Measurements from ENCODE around the gene RABGEF1. TPM values are rescaled to one million over a fixed set of nuclear protein-coding genes. Genes with fewer than 3 reads are reported as not detected.
"Not testable (repeated sequence)": the region's sequence is repeated elsewhere in the genome, so short reads cannot be mapped to it uniquely, and the experiment has no call there.

RABGEF1 gene
- polyA plus RNA-seq, 3 donors: 13.6 to 17.3 (median 17.1) TPM

DNA sequence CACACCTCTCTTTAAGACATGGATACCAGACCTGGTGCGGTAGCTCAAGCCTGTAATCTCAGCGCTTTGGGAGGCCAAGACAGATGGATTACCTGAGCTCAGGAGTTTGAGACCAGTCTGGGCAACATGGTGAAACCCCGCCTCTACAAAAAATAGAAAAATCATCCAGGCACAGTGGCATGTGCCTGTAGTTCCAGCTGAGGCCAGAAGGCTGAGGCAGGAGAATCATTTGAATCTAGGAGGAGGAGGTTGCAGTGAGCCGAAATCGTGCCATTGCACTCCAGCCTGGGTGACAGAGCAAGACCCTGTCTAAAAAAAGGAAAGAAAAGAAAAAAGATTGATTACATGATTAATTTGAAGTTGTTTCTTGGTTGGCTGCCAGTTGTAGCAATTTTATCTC is 35.9 kb downstream of the RABGEF1 start:
- TF ChIP-seq, protein P1, sequence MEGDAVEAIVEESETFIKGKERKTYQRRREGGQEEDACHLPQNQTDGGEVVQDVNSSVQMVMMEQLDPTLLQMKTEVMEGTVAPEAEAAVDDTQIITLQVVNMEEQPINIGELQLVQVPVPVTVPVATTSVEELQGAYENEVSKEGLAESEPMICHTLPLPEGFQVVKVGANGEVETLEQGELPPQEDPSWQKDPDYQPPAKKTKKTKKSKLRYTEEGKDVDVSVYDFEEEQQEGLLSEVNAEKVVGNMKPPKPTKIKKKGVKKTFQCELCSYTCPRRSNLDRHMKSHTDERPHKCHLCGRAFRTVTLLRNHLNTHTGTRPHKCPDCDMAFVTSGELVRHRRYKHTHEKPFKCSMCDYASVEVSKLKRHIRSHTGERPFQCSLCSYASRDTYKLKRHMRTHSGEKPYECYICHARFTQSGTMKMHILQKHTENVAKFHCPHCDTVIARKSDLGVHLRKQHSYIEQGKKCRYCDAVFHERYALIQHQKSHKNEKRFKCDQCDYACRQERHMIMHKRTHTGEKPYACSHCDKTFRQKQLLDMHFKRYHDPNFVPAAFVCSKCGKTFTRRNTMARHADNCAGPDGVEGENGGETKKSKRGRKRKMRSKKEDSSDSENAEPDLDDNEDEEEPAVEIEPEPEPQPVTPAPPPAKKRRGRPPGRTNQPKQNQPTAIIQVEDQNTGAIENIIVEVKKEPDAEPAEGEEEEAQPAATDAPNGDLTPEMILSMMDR (IDR thresholded peaks at IDR 0.05): peak; percentile 21
- H3K27me3 ChIP-seq (ENCODE audit: control insufficient read depth in 2 of 2, insufficient read depth in 2 of 2, low read length in 2 of 2); H3K4me1 ChIP-seq (ENCODE audit: control insufficient read depth in 1 of 2, insufficient read depth in 2 of 2, low read length in 2 of 2); H3K4me1 Mint-ChIP-seq; H4K20me1 ChIP-seq (ENCODE audit: insufficient read depth, low read length); H3K4me2 ChIP-seq (replicated peaks; ENCODE audit: extremely low read depth, low read length, poor library complexity, severe bottlenecking); DNase-seq; H3K27ac ChIP-seq (ENCODE audit: low read depth in 1 of 2, low read length in 2 of 2); H3K27me3 Mint-ChIP-seq (ENCODE audit: low read depth in 3 of 3); intact Hi-C loops (cut with micrococcal nuclease); H2AFZ ChIP-seq (ENCODE audit: insufficient read depth, low read depth, low read length, poor library complexity, severe bottlenecking); H3K9me3 ChIP-seq (replicated peaks in 1 of 2; ENCODE audit: control insufficient read depth in 1 of 2, insufficient read depth in 1 of 2, low read length in 2 of 2); H3K4me3 ChIP-seq (replicated peaks in 1 of 3; ENCODE audit: low read depth in 2 of 3, low read length in 3 of 3); H3K79me2 ChIP-seq (ENCODE audit: insufficient read depth, low read length); H3K9ac ChIP-seq (ENCODE audit: insufficient read depth, low read length, poor library complexity, severe bottlenecking); H3K9me3 Mint-ChIP-seq; H3K4me3 Mint-ChIP-seq: not testable (repeated sequence)
- peaks cover 58 to 93% of the 10 kb centered on the region in 2 donors for H3K36me3 ChIP-seq (replicated peaks in 1 of 2; ENCODE audit: control insufficient read depth in 1 of 2, insufficient read depth in 2 of 2, low read length in 2 of 2)
- 96% methylated on average over 5 of the region's 5 CpGs for WGBS (ENCODE audit: insufficient coverage)
- Mint-ChIP-seq H3K27ac (peak overlapping the region in 3 of 7 donors; percentile 18 to 63 (median 52)), H3K36me3 (peaks cover 78 to 94% of the 10 kb centered on the region in 2 donors)

DNA sequence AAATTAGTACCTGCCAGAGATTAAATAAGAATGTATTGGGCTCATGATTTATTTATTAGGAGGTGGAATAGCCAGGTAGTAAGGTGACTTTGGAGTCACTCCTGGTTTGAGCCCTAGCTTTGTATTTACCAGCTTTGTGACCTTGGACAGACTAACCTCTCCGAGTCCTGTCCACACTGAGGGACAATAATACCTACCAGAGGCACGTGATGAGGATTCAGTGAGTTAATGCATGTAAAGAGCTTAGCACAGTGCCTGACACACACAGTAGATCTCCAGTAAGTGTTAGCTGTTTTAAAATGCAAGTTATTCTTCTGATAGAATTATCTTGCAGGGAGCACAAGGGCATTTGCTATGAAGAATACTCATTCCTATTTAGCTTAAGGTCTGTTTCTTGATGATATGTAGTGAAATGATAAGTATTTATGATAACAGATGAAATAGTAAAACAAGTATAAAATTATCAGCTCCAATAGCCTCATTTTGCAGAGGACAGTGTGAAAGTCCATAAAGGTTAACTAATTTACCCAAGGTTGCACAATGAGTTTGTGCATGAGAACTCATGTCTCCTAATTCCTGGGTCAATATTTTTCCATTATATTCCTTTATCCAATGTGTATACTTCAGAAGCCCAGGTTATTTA is 36.4 kb downstream of the RABGEF1 start:
- TF ChIP-seq, protein P1 (IDR thresholded peaks at IDR 0.05): no peak
- no peak overlapping the region for H3K27ac ChIP-seq (ENCODE audit: low read depth in 1 of 2, low read length in 2 of 2)
- peaks cover 3% of the 10 kb centered on the region for H3K4me1 Mint-ChIP-seq
- H3K4me1 ChIP-seq (ENCODE audit: control insufficient read depth in 1 of 2, insufficient read depth in 2 of 2, low read length in 2 of 2): no peaks in the 10 kb centered on the region
- no peaks in the 10 kb centered on the region for H3K27me3 Mint-ChIP-seq (ENCODE audit: low read depth in 3 of 3)
- no peak for DNase-seq
- H4K20me1 ChIP-seq (ENCODE audit: insufficient read depth, low read length): peaks cover 3% of the 10 kb centered on the region
- no CpG with 5 or more reads among the region's 2 CpGs for WGBS (ENCODE audit: insufficient coverage)
- peaks cover 63 to 95% of the 10 kb centered on the region in 2 donors for H3K36me3 ChIP-seq (replicated peaks in 1 of 2; ENCODE audit: control insufficient read depth in 1 of 2, insufficient read depth in 2 of 2, low read length in 2 of 2)
- no peaks in the 10 kb centered on the region for H3K9me3 ChIP-seq (replicated peaks in 1 of 2; ENCODE audit: control insufficient read depth in 1 of 2, insufficient read depth in 1 of 2, low read length in 2 of 2)
- H2AFZ ChIP-seq (ENCODE audit: insufficient read depth, low read depth, low read length, poor library complexity, severe bottlenecking): no peak overlapping the region
- peaks cover 79 to 94% of the 10 kb centered on the region in 2 donors for H3K36me3 Mint-ChIP-seq
- no peak overlapping the region for H3K4me3 Mint-ChIP-seq
- no peak overlapping the region for H3K9ac ChIP-seq (ENCODE audit: insufficient read depth, low read length, poor library complexity, severe bottlenecking)
- H3K79me2 ChIP-seq (ENCODE audit: insufficient read depth, low read length): no peaks in the 10 kb centered on the region
- intact Hi-C loops (cut with micrococcal nuclease): no loop called here
- no peaks in the 10 kb centered on the region for H3K9me3 Mint-ChIP-seq
- H3K4me2 ChIP-seq (replicated peaks; ENCODE audit: extremely low read depth, low read length, poor library complexity, severe bottlenecking): no peak overlapping the region
- H3K27ac Mint-ChIP-seq: peak overlapping the region in 2 of 7 donors; percentile 6 to 18
- H3K4me3 ChIP-seq (replicated peaks in 1 of 3; ENCODE audit: low read depth in 2 of 3, low read length in 3 of 3): no peak overlapping the region
- no peaks in the 10 kb centered on the region for H3K27me3 ChIP-seq (ENCODE audit: control insufficient read depth in 2 of 2, insufficient read depth in 2 of 2, low read length in 2 of 2)
